A673 (cell line): Measurements from ENCODE around the gene MTMR3. TPM values are rescaled to one million over a fixed set of nuclear protein-coding genes. Genes with fewer than 3 reads are reported as not detected.

ENCODE experiments used
- BruUV-seq: library from RNA; stranded (reverse); fragments of 400-500 nt; replicated peaks from 2 replicates; lab custom pipeline; 2021; lab: Mats Ljungman, UMichigan
- CTCF ChIA-PET: fragments of 300-600 bp; sonication (Branson Sonifier 250); formaldehyde crosslinking; loops from one replicate; lab custom pipeline; 2022; ENCODE audit warnings: antibody characterized with exemption; lab: Charles Lee
- POLR2A ChIA-PET: fragments of 300-600 bp; sonication (Branson Sonifier 250); formaldehyde crosslinking; loops from one replicate; lab custom pipeline; 2022; ENCODE audit warnings: antibody characterized with exemption; ENCODE audit not compliant: low non-redundant PET; lab: Charles Lee
- DNase-seq: peaks from one replicate; pipeline ENCODE4 v3.0.0-alpha.2; 2015; ENCODE audit warnings: low spot score
- H3K27ac ChIP-seq: fragments of 200-600 bp; sonication (generic); 2 replicates; pipeline ENCODE4 v1.5.1; 2016; ENCODE audit warnings: mixed run types, low read depth, mild to moderate bottlenecking, mixed read lengths, antibody characterized with exemption, low read length; ENCODE audit not compliant: poor library complexity, severe bottlenecking
- H3K27me3 ChIP-seq: fragments of 200-600 bp; sonication (generic); replicated peaks from 2 replicates; pipeline ENCODE4 v1.6.1; 2017; ENCODE audit warnings: mixed run types, low read depth, mild to moderate bottlenecking, mixed read lengths, antibody characterized with exemption, low read length; ENCODE audit not compliant: insufficient read depth, poor library complexity
- H3K36me3 ChIP-seq: fragments of 200-600 bp; sonication (generic); 2 replicates; pipeline ENCODE4 v1.6.1; 2016; ENCODE audit warnings: mixed run types, mild to moderate bottlenecking, mixed read lengths, antibody characterized with exemption, low read length; ENCODE audit not compliant: insufficient read depth, poor library complexity, severe bottlenecking
- H3K4me1 ChIP-seq: fragments of 200-600 bp; sonication (generic); 2 replicates; pipeline ENCODE4 v1.6.1; 2017; ENCODE audit warnings: mixed run types, mild to moderate bottlenecking, mixed read lengths, antibody characterized with exemption, low read length; ENCODE audit not compliant: insufficient read depth, poor library complexity, severe bottlenecking
- H3K4me3 ChIP-seq: fragments of 200-600 bp; sonication (generic); 2 replicates; pipeline ENCODE4 v1.5.1; 2016; ENCODE audit warnings: low read depth, mixed run types, mild to moderate bottlenecking, mixed read lengths, low read length; ENCODE audit not compliant: poor library complexity, severe bottlenecking
- H3K9me3 ChIP-seq: fragments of 200-600 bp; sonication (generic); 2 replicates; pipeline ENCODE4 v1.6.1; 2016; ENCODE audit warnings: mixed run types, low read depth, mild to moderate bottlenecking, mixed read lengths, antibody characterized with exemption, low read length; ENCODE audit not compliant: poor library complexity, severe bottlenecking
- EZH2 ChIP-seq: fragments of 200-600 bp; sonication (generic); IDR thresholded peaks from 2 replicates; pipeline ENCODE4 v1.6.1; 2017; ENCODE audit warnings: borderline replicate concordance, low read depth, mild to moderate bottlenecking, mixed read lengths, antibody characterized with exemption, low read length; ENCODE audit not compliant: poor library complexity, severe bottlenecking
- intact Hi-C: fragments of 100-400 bp; cut with micrococcal nuclease; formaldehyde crosslinking; loops from one replicate; pipeline ENCODE4 v1.10.0; 2022; ENCODE audit not compliant: unreplicated experiment
- total RNA-seq: library from RNA; stranded (reverse); gene quantifications from 2 replicates; pipeline ENCODE4 v1.2.3, GENCODE V29; 2021
- TF ChIP-seq, protein P1 (sequence below): fragments of 300-800, 200-600 bp; sonication (generic); conservative IDR thresholded peaks from 2 replicates; pipeline ENCODE4 v1.5.1; 2017; ENCODE audit warnings: low read depth, mild to moderate bottlenecking, antibody characterized with exemption, low read length, moderate library complexity, mixed read lengths

Gene MTMR3
- total RNA-seq, 1 experiment from 2014 or later, result 25.0 TPM

DNA sequence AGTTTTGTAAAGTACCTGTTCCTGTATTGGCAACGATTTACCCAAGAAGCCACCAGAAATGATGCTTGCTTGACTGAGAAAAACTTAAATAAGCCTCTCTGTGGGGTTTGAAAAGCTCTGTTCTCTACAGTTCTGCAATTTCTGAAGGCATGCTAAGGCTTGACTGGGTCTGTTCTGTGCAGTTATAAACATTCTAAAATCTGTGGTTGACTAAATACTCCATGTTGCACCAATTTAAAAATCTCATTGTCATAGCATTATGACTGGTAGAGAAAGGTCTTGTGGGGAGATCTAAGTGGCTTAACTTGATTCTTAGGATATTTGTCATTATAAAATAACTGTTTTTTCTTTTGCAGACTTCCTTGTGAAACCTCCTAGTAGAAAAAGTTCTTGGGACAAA is 73.7 kb downstream of the MTMR3 start:
- Histone ChIP-seq H3K4me1 (peaks cover 9% of the 10 kb centered on the region), H3K27ac (no peak overlapping the region), H3K9me3 (no peaks in the 10 kb centered on the region), H3K27me3 (no peaks in the 10 kb centered on the region), H3K4me3 (no peak overlapping the region), H3K36me3 (no peaks in the 10 kb centered on the region)
- DNase-seq, result no peak
- intact Hi-C loops, result no loop called here
- BruUV-seq, result no TSS peak
- ChIA-PET POLR2A (no interaction called here), CTCF (no interaction called here)
- TF ChIP-seq, protein P1, sequence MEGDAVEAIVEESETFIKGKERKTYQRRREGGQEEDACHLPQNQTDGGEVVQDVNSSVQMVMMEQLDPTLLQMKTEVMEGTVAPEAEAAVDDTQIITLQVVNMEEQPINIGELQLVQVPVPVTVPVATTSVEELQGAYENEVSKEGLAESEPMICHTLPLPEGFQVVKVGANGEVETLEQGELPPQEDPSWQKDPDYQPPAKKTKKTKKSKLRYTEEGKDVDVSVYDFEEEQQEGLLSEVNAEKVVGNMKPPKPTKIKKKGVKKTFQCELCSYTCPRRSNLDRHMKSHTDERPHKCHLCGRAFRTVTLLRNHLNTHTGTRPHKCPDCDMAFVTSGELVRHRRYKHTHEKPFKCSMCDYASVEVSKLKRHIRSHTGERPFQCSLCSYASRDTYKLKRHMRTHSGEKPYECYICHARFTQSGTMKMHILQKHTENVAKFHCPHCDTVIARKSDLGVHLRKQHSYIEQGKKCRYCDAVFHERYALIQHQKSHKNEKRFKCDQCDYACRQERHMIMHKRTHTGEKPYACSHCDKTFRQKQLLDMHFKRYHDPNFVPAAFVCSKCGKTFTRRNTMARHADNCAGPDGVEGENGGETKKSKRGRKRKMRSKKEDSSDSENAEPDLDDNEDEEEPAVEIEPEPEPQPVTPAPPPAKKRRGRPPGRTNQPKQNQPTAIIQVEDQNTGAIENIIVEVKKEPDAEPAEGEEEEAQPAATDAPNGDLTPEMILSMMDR, result no peak
- TF ChIP-seq EZH2, result no peak

DNA sequence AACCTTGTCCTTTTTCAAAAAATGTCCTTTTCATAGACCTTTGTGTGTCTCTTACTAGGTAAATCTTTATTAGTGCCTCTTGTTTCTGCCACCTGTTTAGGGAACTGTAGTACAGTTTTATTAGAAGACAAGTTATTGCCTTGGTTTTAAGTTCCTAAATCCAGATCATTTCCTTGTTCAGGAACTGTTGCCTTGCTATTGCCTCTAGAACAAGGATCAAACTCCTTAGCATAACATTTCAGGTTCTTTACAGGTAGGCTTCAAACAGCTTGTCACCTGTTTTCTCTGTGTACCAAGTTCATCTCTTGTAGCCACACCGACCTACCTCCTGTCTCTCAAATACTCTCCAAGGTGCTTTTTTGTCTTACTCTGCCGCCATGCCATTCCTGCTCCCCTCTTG is 75.2 kb downstream of the MTMR3 start:
- Histone ChIP-seq H3K4me3 (no peak overlapping the region), H3K27me3 (no peaks in the 10 kb centered on the region), H3K4me1 (peaks cover 9% of the 10 kb centered on the region), H3K9me3 (no peaks in the 10 kb centered on the region), H3K36me3 (no peaks in the 10 kb centered on the region), H3K27ac (no peak overlapping the region)
- no TSS peak for BruUV-seq
- TF ChIP-seq EZH2, result no peak
- TF ChIP-seq, protein P1, result no peak
- CTCF ChIA-PET, result no interaction called here
- intact Hi-C loops, result no loop called here
- POLR2A ChIA-PET, result no interaction called here
- DNase-seq, result no peak

DNA sequence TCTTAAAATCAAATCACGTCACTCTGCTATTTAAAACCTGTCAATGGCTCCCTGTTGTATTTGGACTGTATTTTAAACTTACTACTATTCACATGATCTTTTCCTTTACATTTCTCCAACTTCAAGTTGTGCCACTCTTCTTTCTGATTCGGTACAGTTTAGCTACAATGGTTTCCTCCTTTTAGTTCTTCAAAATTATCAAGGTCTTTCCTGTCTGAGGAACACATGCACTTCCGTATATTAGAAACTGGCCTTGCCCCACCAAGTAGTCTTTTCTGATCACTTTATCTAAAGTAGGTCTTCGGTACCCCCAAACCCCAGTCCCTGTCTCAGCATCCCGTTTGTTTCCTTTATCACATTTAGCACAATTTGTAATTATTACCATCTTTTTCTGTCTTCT is 81.8 kb downstream of the MTMR3 start:
- ChIA-PET CTCF (no interaction called here), POLR2A (no interaction called here)
- no TSS peak for BruUV-seq
- no peak overlapping the region for H3K27ac ChIP-seq
- intact Hi-C loops, result no loop called here
- H3K4me1 ChIP-seq, result no peaks in the 10 kb centered on the region
- DNase-seq, result no peak
- H3K9me3 ChIP-seq, result no peaks in the 10 kb centered on the region
- TF ChIP-seq EZH2, result no peak
- TF ChIP-seq, protein P1, result no peak
- no peaks in the 10 kb centered on the region for H3K27me3 ChIP-seq
- H3K36me3 ChIP-seq, result no peaks in the 10 kb centered on the region
- H3K4me3 ChIP-seq, result no peak overlapping the region
